HG02970 (cell line): ENCODE measurements around the gene ZMYND10.
A peak's percentile ranks its signal among the peaks of the same experiment; 100 is the strongest.

Experiments
- ATAC-seq: cut with Tn5 transposase; IDR thresholded peaks from one replicate; pipeline ENCODE4 v1.9.1; 2021; ENCODE audit warnings: mild to moderate bottlenecking, moderate library complexity, moderate number of reproducible peaks; ENCODE audit not compliant: unreplicated experiment, low FRiP score

ZMYND10 gene

DNA sequence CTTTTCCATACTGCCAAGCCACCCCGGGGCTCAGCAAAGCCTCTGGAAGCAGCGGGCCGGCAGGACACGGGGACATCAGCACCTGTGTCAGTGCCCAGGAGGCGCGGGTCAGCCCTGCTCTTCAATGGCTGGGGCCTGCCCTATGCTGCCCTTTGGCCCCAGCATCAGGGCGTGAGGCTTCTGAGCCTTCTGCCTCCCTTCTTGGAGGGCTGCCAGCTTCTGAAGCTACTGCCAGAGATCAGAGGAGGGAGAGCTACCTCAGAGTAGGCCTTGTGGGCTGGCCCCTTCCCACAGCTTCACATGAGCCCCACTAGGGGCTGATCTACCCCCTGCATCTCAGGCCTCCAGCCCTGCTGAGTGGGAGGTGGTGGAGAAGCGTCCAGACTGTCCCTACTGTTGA lies 26.8 kb upstream of the ZMYND10 start:
- ATAC-seq = no peak

DNA sequence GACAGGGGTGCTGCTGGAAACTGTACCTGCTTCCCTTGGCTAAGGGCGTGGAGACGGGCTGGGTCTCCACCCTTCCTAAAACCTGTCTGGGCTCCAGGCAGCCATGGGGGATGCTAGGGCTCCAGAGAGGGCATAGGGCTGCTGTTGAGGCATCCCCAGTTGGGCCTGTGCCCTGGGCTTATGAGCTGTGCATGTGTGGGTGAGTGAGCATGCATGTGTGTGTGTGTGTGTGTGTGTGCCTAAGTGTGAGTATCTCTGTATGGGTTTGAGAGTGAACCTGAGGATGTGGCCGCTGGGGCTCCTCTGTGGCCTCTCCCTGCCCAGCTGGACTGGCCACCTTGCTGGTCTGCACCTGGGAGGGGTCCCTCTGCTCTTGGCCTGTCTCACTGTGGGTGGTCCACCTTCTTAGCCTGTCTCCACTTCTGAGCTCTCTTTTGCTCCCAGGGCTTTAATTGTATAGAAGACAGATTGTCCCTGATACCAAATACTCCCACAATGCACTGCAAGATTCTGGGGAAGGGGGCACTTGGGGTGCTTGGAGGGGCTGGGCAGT lies 25.7 kb upstream of the ZMYND10 start:
- ATAC-seq = no peak

DNA sequence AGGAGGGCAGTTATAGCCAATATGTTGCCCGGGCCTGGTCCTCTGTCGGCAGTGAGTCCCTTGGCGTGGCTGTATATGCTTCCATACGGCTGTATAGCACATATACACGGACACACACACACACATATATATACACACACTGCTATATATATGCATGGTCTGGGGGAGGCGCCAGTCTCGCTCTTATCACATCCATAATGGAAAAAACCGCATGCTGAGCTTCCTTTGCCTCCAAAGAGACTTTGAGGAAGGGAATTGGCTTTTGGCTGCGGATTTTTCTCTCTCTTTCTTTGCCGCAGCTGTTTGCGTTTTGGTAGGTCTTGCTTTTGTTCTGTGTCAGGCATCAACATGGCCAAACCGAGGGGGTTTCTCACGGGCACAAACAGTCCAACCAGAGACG lies 25.1 kb upstream of the ZMYND10 start:
- no peak for ATAC-seq

DNA sequence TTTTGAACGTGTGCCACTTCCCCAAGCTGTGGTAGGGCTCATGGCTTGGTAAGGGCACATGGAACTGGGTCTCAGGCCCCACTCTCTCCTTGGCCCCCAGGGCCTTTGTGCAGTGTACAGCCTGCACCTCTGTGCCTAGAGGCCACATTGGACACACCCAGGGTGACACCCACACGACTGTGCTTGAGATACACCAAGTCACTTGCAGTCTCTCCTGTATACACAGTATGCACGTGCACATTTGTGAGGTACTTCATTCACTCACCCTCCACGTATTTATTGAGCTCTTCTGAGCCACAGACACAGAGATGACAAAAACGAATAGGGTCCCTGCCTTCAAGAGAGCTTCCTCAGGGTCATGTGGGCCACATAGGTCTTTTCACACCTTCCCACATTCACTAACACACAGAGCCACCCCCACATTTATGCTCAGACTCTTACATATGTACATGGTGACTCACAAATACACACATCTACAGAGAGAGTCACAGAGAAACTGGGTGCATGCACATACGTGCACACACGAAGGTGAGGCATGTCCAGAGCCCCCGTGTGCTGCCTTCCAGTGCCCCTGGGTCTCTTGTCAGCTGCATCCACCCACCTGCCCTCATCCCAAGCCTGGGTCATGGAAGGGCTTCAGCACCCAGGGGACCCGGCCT lies 23.6 kb upstream of the ZMYND10 start:
- ATAC-seq = no peak

DNA sequence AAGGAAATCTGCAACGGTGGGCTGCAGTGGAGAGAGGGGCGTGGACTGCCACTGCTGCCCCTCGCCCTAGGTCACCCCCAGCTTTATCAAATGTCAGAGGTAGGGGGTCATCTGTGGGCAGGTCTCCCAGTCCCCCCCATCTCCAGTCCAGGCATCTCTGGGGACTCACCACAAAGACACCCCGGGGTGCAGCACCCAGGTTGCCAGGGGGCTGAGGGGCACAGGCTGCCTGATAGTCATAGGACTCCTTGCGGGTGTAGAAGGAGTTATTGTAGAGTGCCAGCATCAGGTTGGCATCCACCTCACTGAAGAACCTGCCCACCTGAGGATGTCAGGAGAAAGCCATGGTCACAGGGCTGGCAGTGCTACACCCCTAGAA lies 20.3 kb upstream of the ZMYND10 start:
- ATAC-seq = no peak

DNA sequence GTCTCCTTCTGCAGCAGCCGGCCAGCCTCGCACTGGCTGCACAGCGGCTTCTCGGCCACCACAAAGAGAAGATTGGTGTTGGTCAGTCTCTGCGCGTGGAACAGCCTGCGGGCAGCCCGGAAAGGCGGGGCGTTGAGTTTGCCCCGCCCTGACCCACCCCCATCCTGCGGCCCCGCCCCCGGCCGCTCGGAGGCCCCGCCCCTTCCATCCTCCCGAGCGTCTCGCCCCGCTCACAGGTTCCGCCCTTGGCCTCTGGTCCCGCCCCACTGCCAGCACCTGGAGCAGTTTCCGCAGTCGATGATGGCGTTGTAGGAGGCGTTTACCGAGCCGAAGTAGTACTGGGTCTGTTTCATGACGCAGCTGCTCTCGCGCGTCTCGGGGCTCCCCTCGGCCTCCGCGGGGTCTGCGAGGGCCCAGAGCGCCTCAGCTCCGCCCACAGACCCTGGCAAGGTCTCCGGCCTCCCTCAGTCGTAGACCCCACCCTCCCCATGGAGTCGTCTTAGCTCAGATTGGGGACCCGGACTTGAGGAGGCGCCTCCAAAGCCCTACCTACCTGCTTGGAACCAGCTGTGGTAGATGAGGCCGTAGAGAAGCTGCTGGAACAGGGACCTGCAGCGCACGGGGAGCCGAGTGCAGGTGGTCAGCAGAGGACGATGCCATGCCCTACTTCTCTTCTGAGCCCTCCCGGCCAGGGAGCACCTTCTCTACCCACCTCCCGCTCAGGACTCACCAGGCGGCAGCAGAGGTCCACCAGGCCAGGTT lies 19.7 kb upstream of the ZMYND10 start:
- ATAC-seq = peak; percentile 71

DNA sequence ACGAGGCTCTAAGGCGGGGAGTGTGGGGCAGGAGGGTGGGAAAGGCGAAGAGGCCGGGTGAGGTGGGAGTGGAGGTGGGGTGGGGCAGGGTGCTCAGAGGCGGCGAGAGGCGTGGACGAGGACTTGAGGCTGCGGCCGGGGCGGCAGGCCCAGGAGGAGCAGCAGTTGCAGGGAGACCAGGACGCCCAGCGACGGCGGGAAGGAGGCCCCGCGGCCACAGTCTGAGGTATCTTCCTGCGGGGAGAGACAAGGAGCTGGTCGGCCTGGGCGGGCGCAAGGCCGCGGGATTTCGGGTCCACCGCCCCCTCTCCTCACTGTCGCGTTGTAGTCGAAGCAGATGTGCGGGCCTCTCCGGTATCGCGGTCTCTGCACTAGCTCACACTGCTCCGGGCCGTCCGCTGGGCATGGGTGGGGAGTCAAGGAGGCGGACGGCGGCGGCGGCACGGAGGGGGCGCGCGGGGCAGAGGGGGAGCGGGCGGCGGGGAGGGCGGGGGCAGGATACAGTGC lies 19.1 kb upstream of the ZMYND10 start:
- ATAC-seq = no peak

DNA sequence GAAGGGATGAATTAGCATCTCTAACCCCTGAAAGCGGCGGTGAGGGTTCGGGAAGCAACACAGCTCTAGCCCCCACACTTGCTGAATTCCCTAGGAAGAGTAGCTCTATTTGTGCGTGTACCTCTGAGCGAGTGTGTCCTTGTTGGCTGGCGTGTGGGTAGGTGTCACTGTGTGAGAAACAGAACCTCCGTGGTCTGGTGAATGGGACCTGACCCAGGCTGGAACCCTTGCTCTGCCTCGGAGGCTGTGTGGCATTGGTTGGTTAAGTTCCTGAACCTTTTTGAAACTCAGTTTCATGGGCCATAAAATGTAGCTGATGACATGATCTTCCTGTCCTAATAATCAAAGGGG lies 14.2 kb upstream of the ZMYND10 start:
- no peak for ATAC-seq

DNA sequence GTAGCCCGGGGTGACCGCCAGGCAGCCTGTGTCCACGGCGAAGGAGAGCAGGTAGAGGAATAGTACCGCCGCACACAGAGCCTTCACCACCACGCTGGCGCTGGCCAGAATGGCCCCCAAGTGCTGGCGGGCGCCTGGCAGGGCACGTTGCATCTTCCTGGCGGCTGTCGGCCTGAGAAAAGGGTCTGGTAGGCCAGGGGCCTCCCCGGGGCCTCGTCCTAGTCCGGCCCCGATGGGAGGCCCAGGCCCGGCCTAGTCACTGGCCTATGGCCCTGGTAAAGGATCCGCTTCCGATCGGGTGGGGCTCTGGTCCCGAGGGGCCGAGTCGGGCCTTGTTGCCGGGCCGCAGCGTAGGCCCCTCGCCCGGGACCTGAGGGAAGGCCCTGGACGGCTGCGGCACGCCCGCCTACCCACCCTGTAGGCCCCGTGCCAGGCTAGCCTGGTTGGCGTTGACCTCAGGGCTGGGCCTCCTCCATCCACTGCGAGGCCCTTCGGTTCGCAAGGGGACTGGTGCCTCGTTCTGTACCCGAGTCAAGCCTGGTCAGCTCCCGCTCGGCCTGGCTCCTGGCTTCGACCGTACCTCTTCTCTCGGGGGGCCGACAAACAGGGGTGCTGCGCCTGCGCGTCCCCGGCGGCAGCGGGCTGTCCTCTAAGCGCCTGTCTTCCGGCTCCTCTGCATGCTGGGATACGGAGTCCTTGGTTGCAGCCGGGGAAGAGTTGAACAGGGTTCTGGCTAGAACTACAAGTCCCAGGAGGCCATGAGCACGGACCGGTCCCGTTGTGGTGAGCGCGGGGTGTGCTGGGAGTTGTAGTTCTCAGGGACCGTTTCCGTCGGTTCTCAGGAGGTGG lies 13.6 kb upstream of the ZMYND10 start, which contains the start of gene TMEM115:
TSS of gene TMEM115 (minus strand) at position 611 of the 849 bp plus-strand sequence. CDS start at position 153, 458 bp downstream.
- ATAC-seq = peak; percentile 95

DNA sequence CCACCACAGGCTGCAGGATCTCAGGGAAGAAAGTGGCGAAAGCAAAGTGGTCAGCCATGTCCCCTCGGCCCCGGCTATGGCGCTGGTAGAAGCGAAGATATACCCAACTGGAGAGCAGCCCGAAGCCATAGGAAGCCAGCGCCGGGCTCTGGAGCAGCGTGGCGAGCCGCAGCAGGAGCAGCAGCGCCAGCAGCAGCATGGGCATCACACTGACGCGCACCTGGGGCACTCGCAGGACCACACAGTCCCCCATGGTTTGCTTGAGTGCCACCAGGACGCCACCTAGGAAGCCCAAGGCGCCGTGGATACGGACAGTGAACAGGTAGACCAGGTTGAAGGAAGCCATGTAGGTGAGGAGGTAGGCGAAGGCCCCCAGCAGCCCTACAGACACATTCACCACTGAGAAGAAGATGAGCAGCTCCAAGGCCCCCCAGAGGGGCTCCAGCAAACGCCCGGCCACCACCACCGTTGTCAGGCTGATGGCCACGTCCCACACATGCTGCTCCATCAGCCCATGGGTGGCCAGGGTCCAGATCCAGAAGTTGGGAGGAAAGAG lies 12.9 kb upstream of the ZMYND10 start:
- no peak for ATAC-seq

DNA sequence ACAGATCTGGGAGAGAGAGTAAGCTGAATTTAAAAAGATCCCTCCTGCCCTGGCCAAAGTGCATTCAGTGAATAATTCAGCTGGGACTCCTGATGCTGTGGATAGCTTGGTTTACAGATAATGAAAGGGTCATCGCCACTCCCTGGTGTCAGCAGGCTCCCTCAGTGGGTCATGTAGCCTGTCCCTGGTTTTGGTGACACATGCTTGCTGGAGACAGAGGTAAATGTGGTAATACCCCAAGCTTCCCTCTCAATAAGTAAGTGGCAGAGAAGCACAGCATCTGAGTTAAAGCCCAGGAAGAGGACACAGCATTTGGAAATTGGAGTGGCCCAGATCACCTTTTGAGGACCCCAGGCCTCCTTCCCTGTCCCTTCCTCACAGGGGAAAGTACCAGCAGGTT lies 11.9 kb upstream of the ZMYND10 start:
- ATAC-seq = no peak

DNA sequence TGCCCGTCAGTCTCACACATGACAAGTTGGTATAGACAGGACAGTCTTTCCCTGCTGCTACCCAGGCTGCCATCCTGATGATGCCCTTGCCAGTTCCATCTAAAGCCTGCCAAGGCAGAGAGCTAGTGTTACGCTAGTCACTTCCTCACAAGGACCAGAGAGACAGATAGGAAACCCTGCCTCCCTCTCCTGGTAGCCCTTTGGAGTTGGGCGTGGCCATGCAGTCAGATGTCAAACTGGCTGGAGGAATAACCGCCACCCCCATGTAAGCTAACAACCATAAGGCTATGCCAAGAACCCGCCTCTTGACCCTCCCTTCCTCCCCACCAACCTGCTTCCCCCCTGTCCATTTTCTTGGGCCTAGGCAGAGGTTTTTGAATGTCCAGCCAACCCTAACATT lies 11.0 kb upstream of the ZMYND10 start:
- no peak for ATAC-seq

DNA sequence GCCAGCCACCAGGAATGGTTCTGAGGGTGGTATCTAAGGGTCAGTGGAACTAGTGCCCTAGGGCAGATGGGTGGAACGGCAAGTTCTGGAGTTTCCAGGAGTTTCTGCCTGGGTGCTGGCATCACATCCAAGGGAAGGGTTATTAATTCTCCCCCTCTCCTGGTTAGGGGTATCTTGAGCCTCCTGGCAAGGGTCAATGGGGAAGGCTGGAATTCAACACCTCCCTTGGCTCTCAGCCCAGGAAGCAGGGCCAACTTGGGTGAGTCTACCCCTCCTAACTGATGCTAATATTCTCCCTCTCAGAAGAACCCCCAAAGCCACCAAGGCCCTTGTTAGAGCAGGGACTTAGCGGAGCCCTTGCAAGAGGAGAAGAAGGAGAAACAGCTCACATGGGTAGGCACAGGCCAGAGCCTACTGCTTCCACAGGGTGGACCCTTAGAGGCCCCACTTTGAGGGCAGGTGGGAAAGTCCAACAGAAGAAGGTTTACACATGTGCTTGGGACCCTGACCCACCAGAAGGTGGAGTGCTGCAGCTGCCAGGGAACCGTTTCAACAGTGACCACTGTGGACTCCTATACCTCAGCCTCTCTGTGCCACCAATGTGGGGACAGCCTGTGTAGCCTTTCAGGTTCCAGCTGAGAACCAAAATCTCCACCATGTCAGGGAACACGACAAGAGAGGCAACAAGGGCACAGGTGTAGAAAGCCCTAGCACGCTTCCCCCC lies 10.5 kb upstream of the ZMYND10 start:
- ATAC-seq = no peak

DNA sequence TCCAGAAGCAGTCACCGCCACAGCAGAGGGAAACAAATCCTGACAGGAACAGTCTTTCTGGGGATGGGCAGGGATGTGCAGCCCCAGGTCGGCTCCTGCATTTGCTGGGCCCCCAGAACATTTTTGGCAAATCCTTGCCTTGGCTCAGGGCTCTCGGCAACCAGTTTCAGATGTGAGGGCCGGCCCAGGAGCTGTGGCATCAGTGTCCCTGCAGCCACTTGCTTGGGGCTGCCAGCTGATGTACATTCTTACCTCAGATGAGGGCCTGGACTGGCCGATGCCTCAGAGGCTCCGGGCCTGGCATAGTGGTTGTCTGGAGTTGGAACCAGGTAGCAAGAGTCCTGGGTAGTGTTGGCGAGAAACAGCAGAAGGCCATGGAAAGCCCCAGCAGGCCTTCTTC lies 9.3 kb upstream of the ZMYND10 start:
- ATAC-seq = no peak

DNA sequence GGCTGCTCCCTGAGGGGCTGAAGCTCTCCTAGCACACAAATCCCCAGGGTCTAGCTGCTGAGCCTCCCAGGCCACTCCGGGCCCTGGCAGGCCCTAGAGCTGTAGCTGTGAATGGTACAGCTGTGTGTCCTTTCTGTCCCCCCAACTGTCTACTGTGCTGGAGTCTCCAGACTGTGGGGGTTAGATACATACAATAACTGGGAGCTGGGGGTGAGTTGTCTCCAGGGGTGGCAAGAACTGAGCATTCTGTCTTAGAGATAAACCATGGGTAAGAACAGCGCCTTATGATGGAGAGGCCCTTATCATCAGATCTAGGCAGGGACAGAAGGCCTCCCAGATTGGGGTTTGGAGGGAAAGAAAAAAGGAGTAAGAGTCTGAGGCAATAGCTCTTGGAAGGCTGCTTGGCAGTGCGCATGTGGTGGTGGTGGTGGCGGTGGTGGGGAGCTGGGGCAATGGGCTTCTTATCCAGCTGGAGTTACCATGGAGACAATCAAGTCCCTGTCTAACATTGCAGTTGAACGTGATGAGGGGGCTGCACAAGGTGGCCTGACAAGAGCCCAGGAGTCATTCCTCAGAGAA lies 8.7 kb upstream of the ZMYND10 start:
- ATAC-seq = no peak

DNA sequence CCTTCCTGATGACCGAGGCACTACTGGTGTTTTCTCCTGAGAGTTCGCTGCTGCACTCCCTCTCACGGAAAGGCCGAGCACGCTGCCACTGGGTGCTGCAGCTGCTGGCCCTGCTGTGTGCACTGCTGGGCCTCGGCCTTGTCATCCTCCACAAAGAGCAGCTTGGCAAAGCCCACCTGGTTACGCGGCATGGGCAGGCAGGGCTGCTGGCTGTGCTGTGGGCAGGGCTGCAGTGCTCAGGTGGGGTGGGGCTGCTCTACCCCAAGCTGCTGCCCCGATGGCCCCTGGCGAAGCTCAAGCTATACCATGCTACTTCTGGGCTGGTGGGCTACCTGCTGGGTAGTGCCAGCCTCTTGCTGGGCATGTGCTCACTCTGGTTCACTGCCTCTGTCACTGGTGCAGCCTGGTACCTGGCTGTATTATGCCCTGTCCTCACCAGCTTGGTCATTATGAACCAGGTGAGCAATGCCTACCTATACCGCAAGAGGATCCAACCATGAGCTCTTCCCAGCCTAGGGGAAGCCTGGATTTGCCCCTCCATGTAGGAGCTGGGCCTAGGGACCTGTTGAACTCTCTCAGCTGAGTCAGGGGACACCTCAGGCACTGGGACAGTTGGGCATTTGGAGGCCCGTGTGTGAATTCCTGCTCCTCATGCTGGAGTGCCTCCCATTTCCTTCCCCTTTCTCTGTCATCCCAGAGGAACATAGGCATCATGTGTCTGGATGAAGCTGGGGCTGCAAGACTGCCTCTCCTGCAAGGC lies 7.9 kb upstream of the ZMYND10 start:
- ATAC-seq = no peak

DNA sequence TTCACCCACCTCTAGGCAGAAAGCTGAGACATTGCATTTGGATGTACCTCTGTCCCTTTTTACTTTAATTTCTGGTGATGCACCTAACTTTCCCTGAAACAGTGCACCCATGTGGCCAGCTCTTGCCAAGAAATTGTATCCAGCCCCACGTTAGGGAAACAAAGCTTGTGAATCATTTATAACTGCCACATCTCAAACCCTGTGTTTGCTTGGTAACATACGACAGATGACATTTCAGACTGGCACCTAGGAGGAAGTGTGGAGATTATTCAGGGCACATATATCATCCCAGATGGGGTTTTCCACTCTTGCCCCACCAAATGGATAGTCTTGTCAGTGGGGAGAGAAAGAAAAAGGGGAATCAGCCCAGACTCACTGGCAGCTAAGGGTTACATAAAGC lies 7.2 kb upstream of the ZMYND10 start:
- no peak for ATAC-seq

DNA sequence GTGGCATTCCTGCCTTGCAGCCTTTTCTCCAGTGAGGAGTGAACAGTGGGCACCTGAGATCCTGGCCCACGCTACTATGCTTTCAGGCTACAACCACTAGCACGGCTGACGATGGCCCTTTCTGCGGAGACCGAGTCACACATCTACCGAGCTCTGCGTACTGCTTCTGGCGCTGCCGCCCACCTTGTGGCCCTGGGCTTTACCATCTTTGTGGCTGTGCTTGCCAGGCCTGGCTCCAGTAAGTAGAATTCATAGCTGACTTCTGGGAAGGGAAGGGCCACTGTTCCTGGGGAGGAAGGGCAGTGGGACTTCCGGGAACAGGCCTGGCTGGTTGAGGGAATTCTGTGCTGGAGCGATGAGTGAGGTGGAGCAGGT lies 5.8 kb upstream of the ZMYND10 start:
- no peak for ATAC-seq
